SK-N-SH (cell line): ENCODE results near the gene ZBTB43. TPM values are rescaled to one million over a fixed set of nuclear protein-coding genes. Genes with fewer than 3 reads are reported as not detected.
"Not testable (repeated sequence)": the region's sequence is repeated elsewhere in the genome, so short reads cannot be mapped to it uniquely, and the experiment has no call there.

Experiments used
- CTCF ChIA-PET: fragments of 300-600, 350-600 bp; formaldehyde crosslinking; extraction: SDS; loops from one replicate; lab custom pipeline; 2021; lab: Yijun Ruan, JAX
- POLR2A ChIA-PET: fragments of 350-600 bp; sonication (Branson Sonifier 250); formaldehyde crosslinking; extraction: SDS; loops from one replicate; lab custom pipeline; 2020; ENCODE audit warnings: antibody characterized with exemption, inconsistent platforms; lab: Yijun Ruan, JAX
- DNase-seq: peaks from one replicate; pipeline ENCODE4 v3.0.0; 2012
- H2AFZ ChIP-seq: fragments of 200-600 bp; sonication (generic); 2 replicates; pipeline ENCODE4 v1.8.1; 2016; ENCODE audit warnings: antibody characterized with exemption, mild to moderate bottlenecking, low read depth
- H3F3A ChIP-seq: fragments of 200-600 bp; sonication (generic); replicated peaks from 2 replicates; pipeline ENCODE3; 2016; ENCODE audit warnings: antibody characterized with exemption, mild to moderate bottlenecking; ENCODE audit not compliant: insufficient read depth
- H3K27ac ChIP-seq, 2 experiments: fragments of 200-500 bp in 1 of 2; fragments of 200-600 bp in 1 of 2; sonication (Bioruptor generic) in 1 of 2; sonication (generic), shearing (Covaris generic) in 1 of 2; 2 replicates each; pipeline versions ENCODE4 v1.5.1 to v1.6.1; 2014 to 2016; ENCODE audit warnings: low read depth in 2 of 2, inconsistent platforms in 1 of 2, low read length in 1 of 2, mild to moderate bottlenecking in 1 of 2, mixed read lengths in 1 of 2
- H3K27me3 ChIP-seq: fragments of 200-600 bp; sonication (generic), shearing (Covaris generic); 2 replicates; pipeline ENCODE4 v1.6.1; 2016; ENCODE audit warnings: mixed run types; ENCODE audit not compliant: insufficient read depth
- H3K36me3 ChIP-seq, 2 experiments: fragments of 200-500 bp in 1 of 2; fragments of 200-600 bp in 1 of 2; sonication (Bioruptor generic) in 1 of 2; sonication (generic) in 1 of 2; replicated peaks in 1 of 2; 2 replicates each; pipeline versions ENCODE3 to v1.5.1; 2014 to 2016; ENCODE audit warnings: low read length in 1 of 2, mild to moderate bottlenecking in 1 of 2; ENCODE audit not compliant: insufficient read depth in 2 of 2, control insufficient read depth in 1 of 2
- H3K4me1 ChIP-seq, 2 experiments: fragments of 200-500 bp in 1 of 2; fragments of 200-600 bp in 1 of 2; sonication (Bioruptor generic) in 1 of 2; sonication (generic), shearing (Covaris generic) in 1 of 2; 2 replicates each; pipeline versions ENCODE4 v1.5.1 to v1.6.1; 2014 to 2016; ENCODE audit warnings: low read depth in 1 of 2, low read length in 1 of 2, mixed run types in 1 of 2; ENCODE audit not compliant: insufficient read depth in 2 of 2, control insufficient read depth in 1 of 2
- H3K4me2 ChIP-seq: fragments of 200-600 bp; sonication (generic), shearing (Covaris generic); 2 replicates; pipeline ENCODE4 v1.6.1; 2017; ENCODE audit warnings: mixed run types
- H3K4me3 ChIP-seq, 2 experiments: fragments of 200-500 bp in 1 of 2; fragments of 200-600 bp in 1 of 2; sonication (Bioruptor generic) in 1 of 2; sonication (generic), shearing (Covaris generic) in 1 of 2; 2 replicates each; pipeline versions ENCODE4 v1.5.1 to v1.8.1; 2014 to 2016; ENCODE audit warnings: low read depth in 2 of 2, inconsistent platforms in 1 of 2, low read length in 1 of 2, mild to moderate bottlenecking in 1 of 2, mixed read lengths in 1 of 2, moderate library complexity in 1 of 2
- H3K79me2 ChIP-seq: fragments of 200-600 bp; sonication (generic); 2 replicates; pipeline ENCODE4 v1.8.1; 2017; ENCODE audit warnings: mild to moderate bottlenecking; ENCODE audit not compliant: insufficient read depth
- H3K9ac ChIP-seq: fragments of 200-600 bp; sonication (generic); 2 replicates; pipeline ENCODE4 v1.6.1; 2017; ENCODE audit warnings: mixed run types
- H3K9me2 ChIP-seq: fragments of 200-600 bp; sonication (generic); 2 replicates; pipeline ENCODE4 v1.6.1; 2017; ENCODE audit warnings: mixed run types
- H3K9me3 ChIP-seq: fragments of 200-600 bp; sonication (generic); 2 replicates; pipeline ENCODE4 v1.6.1; 2017; ENCODE audit warnings: mixed run types, mild to moderate bottlenecking, moderate library complexity
- H4K20me1 ChIP-seq: fragments of 200-600 bp; sonication (generic); 2 replicates; pipeline ENCODE4 v1.6.1; 2017; ENCODE audit warnings: mild to moderate bottlenecking, mixed run types; ENCODE audit not compliant: insufficient read depth
- CHD2 ChIP-seq: fragments of 150-350 bp; IDR thresholded peaks from 2 replicates; pipeline ENCODE4 v1.6.1; 2018; ENCODE audit warnings: low read length; ENCODE audit not compliant: partially characterized antibody
- EP300 ChIP-seq, 2 experiments: IDR thresholded peaks; 2 replicates each; pipeline versions ENCODE4 v1.4.0 to v1.6.1; 2012; ENCODE audit warnings: borderline replicate concordance in 1 of 2, low read depth in 1 of 2, low read length in 1 of 2
- EZH2phosphoT487 ChIP-seq: fragments of 200-600 bp; sonication (generic); IDR thresholded peaks from 2 replicates; pipeline ENCODE4 v1.6.1; 2017; ENCODE audit warnings: low read depth, mixed run types, mild to moderate bottlenecking, antibody characterized with exemption, moderate library complexity, borderline replicate concordance
- FOXJ3 ChIP-seq: sonication (generic); formaldehyde crosslinking; IDR thresholded peaks from 2 replicates; pipeline ENCODE4 v1.5.1; 2020; ENCODE audit warnings: mild to moderate bottlenecking, missing genetic modification reagents
- MEF2A ChIP-seq: IDR thresholded peaks from 2 replicates; pipeline ENCODE4 v1.4.0; 2012; ENCODE audit warnings: low read depth, borderline replicate concordance
- RXRA ChIP-seq: IDR thresholded peaks from 2 replicates; pipeline ENCODE4 v1.4.0; 2012; ENCODE audit warnings: low read depth, mild to moderate bottlenecking, borderline replicate concordance
- ZBTB33 ChIP-seq: IDR thresholded peaks from 2 replicates; pipeline ENCODE4 v1.4.0; 2012; ENCODE audit warnings: low read depth, borderline replicate concordance
- WGBS: methylation state at CpG from one replicate; pipeline ENCODE4 v1.1.6; 2017; ENCODE audit warnings: low lambda C conversion rate; 5-methylcytosine and 5-hydroxymethylcytosine counted together
- polyA plus RNA-seq, 3 experiments: library from polyadenylated mRNA; depleted of rRNA; stranded (reverse); fragments of >200 nt; gene quantifications; 2 replicates each; pipeline ENCODE4 v1.2.3, GENCODE V29; 2012

Gene ZBTB43
- polyA plus RNA-seq, 1 of the 3 experiments (the other 2 are of a cell fraction), result 3.5 TPM

GRCh38 chr9:126822278-126822677 is 17.4 kb downstream of the ZBTB43 start:
- Histone ChIP-seq H3K4me3 (no peak overlapping the region), H3K9me3 (peaks cover 9% of the 10 kb centered on the region), H4K20me1 (peaks cover 19% of the 10 kb centered on the region), H3K27ac (no peak overlapping the region), H3K9me2 (no peaks in the 10 kb centered on the region), H3K9ac (no peak overlapping the region), H3K4me1 (no peaks in the 10 kb centered on the region), H3F3A (peaks cover 8% of the 10 kb centered on the region), H2AFZ (no peak overlapping the region), H3K27me3 (no peaks in the 10 kb centered on the region), H3K36me3 (peaks cover 0 to 52% of the 10 kb centered on the region in 2 experiments), H3K79me2 (peaks cover 71% of the 10 kb centered on the region), H3K4me2 (no peak overlapping the region)
- CTCF ChIA-PET, result no interaction called here
- WGBS, result 80% methylated on average over 2 of the region's 2 CpGs
- TF ChIP-seq EZH2phosphoT487, result no peak
- TF ChIP-seq MEF2A, result no peak
- TF ChIP-seq EP300 (IDR thresholded peaks at IDR 0.05; ENCODE audit: borderline replicate concordance in 1 of 2, low read depth in 1 of 2, low read length in 1 of 2), result no peak
- no peak for TF ChIP-seq RXRA
- TF ChIP-seq CHD2, result no peak
- no peak for DNase-seq
- POLR2A ChIA-PET, result interaction anchor here (0.6 kb wide), 1 partner anchor 18 kb away, joined by 4 read pairs; the partner anchor contains the start of gene ZBTB43

DNA sequence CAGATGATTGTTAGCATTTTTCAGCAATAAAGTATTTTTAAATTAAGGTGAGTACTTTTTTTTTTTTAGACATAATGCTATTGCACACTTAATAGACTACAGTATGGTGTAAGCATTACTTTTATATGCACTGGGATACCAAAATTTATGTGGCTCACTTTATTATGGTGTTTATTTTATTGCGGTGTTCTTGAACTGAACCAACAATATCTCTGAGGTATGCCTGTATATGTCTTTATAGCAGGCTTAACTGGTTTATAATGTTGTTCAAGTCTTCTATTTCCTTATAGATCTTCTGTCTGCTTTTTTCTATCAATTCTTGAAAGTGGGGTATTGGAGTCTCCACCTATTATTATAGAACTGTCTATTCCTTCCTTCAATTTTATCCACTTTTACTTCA is 18.0 kb downstream of the ZBTB43 start:
- Histone ChIP-seq H3K9ac (no peak overlapping the region), H3K79me2 (peaks cover 71% of the 10 kb centered on the region), H3K4me1 (no peaks in the 10 kb centered on the region), H3K36me3 (peaks cover 0 to 52% of the 10 kb centered on the region in 2 experiments), H3K4me2 (no peak overlapping the region), H3K27ac (no peak overlapping the region), H4K20me1 (peaks cover 19% of the 10 kb centered on the region), H3F3A (peaks cover 8% of the 10 kb centered on the region), H3K9me2 (no peaks in the 10 kb centered on the region), H3K9me3 (peaks cover 9% of the 10 kb centered on the region), H3K27me3 (no peaks in the 10 kb centered on the region), H2AFZ (no peak overlapping the region), H3K4me3 (no peak overlapping the region)
- ChIA-PET POLR2A (no interaction called here), CTCF (no interaction called here)
- WGBS, result 100% methylated on average over 1 of the region's 1 CpG
- DNase-seq, result no peak
- TF ChIP-seq FOXJ3 (CRISPR knock-in tag), result no peak
- no peak for TF ChIP-seq ZBTB33

GRCh38 chr9:126824052-126824451 is 19.2 kb downstream of the ZBTB43 start:
- H3K9ac ChIP-seq, H2AFZ ChIP-seq, CTCF ChIA-PET, DNase-seq, H3K4me1 ChIP-seq, H3K9me3 ChIP-seq, H3K27me3 ChIP-seq, H3F3A ChIP-seq, H3K27ac ChIP-seq, H3K4me2 ChIP-seq, H3K9me2 ChIP-seq, POLR2A ChIA-PET, H3K4me3 ChIP-seq: not testable (repeated sequence)
- Histone ChIP-seq H3K79me2 (peaks cover 64% of the 10 kb centered on the region), H3K36me3 (peaks cover 0 to 42% of the 10 kb centered on the region in 2 experiments), H4K20me1 (peaks cover 24% of the 10 kb centered on the region)
- 93% methylated on average over 7 of the region's 7 CpGs for WGBS
